Measurements from ENCODE around the gene MARK4. TPM values are rescaled to one million over a fixed set of nuclear protein-coding genes. Genes with fewer than 3 reads are reported as not detected.
A peak's percentile ranks its signal among the peaks of the same experiment; 100 is the strongest.

Gene MARK4
- polyA plus RNA-seq, 2 of the 4 experiments (the other 2 are of a cell fraction), result 6.3 to 7.8 TPM

DNA sequence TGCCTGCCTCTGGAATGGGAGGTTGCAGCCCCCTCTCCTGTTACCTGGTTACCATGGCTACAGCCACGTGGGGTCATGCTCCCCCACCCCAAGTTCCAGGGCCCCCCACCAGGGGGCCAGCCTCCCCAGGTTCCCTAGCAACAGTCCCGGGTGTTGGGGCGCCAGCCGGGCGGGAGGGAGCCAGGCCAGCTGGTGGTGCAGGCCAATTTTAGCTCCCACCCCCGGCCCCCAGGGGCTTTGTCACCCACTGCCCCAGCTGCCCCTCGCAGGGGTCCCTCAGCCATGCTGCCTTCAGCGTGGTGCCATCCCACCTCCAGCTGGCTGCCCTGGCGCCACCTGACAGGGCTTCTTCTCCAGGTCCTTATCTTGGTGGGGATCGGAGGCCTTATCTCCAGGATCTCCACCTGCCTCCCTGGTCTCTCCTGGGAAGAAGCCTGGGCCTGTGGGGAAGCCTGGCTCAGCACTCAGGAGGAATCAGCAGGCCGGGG, 3.0 kb downstream of the MARK4 start:
- ChIA-PET CTCF (interaction anchor here (0.9 to 2.1 kb wide), 4 partner anchors 16 to 85 kb away, joined by 3 to 10 read pairs (median 3); no protein-coding TSS in a partner anchor), POLR2A (no interaction called here)
- Histone ChIP-seq H3K9me3 (no peaks in the 10 kb centered on the region), H3K4me1 (peaks cover 7% of the 10 kb centered on the region; the same call in 2 of the 3 replicates), H3K27ac (no peak overlapping the region), H3K4me3 (no peak overlapping the region), H3K4me2 (no peak overlapping the region)
- FAIRE-seq (no peak), ATAC-seq (no peak), DNase-seq (ENCODE audit: low read depth in 1 of 2, low spot score in 1 of 2) (no peak)
- WGBS (ENCODE audit: missing lambda C conversion rate), result no CpG with 5 or more reads among the region's 11 CpGs
- TF ChIP-seq CBX2 (IDR thresholded peaks at IDR 0.05; ENCODE audit: borderline replicate concordance, low read depth) (no peak), EHMT2 (IDR thresholded peaks at IDR 0.05; ENCODE audit: low read depth) (no peak)
- TF ChIP-seq, protein P1, sequence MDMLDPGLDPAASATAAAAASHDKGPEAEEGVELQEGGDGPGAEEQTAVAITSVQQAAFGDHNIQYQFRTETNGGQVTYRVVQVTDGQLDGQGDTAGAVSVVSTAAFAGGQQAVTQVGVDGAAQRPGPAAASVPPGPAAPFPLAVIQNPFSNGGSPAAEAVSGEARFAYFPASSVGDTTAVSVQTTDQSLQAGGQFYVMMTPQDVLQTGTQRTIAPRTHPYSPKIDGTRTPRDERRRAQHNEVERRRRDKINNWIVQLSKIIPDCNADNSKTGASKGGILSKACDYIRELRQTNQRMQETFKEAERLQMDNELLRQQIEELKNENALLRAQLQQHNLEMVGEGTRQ (IDR thresholded peaks at IDR 0.05), result peak; percentile 17; the same call in 1 of the 2 replicates

DNA sequence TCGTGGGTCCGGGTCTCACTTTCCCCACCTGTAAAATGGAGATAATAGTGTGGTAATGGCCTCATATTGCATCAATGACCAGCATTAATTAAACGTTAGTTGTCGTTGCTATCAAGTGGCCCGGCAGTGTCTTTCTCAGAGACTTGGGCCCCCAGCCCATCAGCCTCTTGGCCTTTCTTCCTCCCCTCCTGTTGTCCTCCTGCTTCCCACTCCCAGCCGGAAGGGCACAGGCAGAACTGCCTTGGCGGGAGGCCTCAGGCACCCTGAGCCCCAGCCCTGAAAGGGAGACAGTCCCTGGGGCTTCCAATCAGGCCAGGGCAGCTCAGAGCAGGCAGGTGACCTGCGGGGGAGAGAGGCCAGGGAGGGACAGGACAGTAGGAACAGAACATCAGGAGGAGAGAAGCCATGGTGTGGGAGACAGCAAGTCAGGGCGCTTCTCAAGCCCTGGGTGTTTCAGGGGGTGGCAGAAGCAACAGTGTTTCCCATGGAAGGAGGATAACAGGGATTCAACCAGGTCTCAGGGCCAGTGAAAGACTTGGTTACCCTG, 4.6 kb downstream of the MARK4 start:
- no peak for ATAC-seq
- Histone ChIP-seq H3K27ac (no peak overlapping the region), H3K4me1 (peaks cover 2% of the 10 kb centered on the region; the same call in 1 of the 3 replicates), H3K4me2 (no peak overlapping the region), H3K4me3 (no peak overlapping the region), H3K9me3 (no peaks in the 10 kb centered on the region)
- FAIRE-seq, result no peak
- WGBS (ENCODE audit: missing lambda C conversion rate), result 80% methylated on average over 7 of the region's 9 CpGs
- DNase-seq (ENCODE audit: low read depth in 1 of 2, low spot score in 1 of 2), result no peak
- POLR2A ChIA-PET, result no interaction called here
- CTCF ChIA-PET, result no interaction called here
- TF ChIP-seq MYC (IDR thresholded peaks at IDR 0.05; ENCODE audit: borderline replicate concordance, low read length) (no peak), RAD21 (conservative IDR thresholded peaks at IDR 0.05 in 1 of 2, IDR thresholded peaks at IDR 0.05 in 1 of 2) (no peak), MAFK (IDR thresholded peaks at IDR 0.05; ENCODE audit: partially characterized antibody) (no peak), ZNF302 (CRISPR knock-in tag; IDR thresholded peaks at IDR 0.05) (no peak), HDAC2 (IDR thresholded peaks at IDR 0.05) (no peak), EHF (CRISPR knock-in tag; IDR thresholded peaks at IDR 0.05) (no peak), NFE2L2 (conservative IDR thresholded peaks at IDR 0.05; ENCODE audit: low read length) (no peak), MAZ (IDR thresholded peaks at IDR 0.05; ENCODE audit: borderline replicate concordance, low read depth, low read length) (no peak), EHMT2 (IDR thresholded peaks at IDR 0.05; ENCODE audit: low read depth) (no peak), RARB (CRISPR knock-in tag; IDR thresholded peaks at IDR 0.05) (no peak), SMC3 (IDR thresholded peaks at IDR 0.05) (no peak)
- TF ChIP-seq, protein P2, sequence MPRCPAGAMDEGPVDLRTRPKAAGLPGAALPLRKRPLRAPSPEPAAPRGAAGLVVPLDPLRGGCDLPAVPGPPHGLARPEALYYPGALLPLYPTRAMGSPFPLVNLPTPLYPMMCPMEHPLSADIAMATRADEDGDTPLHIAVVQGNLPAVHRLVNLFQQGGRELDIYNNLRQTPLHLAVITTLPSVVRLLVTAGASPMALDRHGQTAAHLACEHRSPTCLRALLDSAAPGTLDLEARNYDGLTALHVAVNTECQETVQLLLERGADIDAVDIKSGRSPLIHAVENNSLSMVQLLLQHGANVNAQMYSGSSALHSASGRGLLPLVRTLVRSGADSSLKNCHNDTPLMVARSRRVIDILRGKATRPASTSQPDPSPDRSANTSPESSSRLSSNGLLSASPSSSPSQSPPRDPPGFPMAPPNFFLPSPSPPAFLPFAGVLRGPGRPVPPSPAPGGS (IDR thresholded peaks at IDR 0.05), result no peak
- TF ChIP-seq, protein P3, sequence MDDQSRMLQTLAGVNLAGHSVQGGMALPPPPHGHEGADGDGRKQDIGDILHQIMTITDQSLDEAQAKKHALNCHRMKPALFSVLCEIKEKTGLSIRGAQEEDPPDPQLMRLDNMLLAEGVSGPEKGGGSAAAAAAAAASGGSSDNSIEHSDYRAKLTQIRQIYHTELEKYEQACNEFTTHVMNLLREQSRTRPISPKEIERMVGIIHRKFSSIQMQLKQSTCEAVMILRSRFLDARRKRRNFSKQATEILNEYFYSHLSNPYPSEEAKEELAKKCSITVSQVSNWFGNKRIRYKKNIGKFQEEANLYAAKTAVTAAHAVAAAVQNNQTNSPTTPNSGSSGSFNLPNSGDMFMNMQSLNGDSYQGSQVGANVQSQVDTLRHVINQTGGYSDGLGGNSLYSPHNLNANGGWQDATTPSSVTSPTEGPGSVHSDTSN (IDR thresholded peaks at IDR 0.05), result no peak
- TF ChIP-seq, protein P4, sequence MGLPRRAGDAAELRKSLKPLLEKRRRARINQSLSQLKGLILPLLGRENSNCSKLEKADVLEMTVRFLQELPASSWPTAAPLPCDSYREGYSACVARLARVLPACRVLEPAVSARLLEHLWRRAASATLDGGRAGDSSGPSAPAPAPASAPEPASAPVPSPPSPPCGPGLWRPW (IDR thresholded peaks at IDR 0.05), result no peak

DNA sequence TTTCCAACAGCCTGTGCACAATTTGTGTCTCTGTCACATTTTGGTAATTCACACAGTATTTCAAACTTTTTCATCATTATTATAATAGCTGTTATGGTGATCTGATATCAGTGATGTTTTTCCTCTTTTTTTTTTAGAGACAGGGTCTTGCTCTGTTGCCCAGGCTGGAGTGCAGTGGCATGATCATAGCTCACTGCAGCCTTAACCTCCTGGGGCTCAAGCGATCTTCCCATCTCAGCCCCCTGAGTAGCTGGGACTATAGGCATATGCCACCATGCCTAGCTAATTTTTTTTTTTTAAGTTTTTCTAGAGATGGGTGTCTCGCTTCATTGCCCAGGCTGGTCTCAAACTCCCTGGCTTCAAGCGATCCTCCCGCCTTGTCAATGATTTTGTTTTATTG, 5.8 kb downstream of the MARK4 start:
- DNase-seq (ENCODE audit: low read depth in 1 of 2, low spot score in 1 of 2), result no peak
- 93% methylated on average over 4 of the region's 4 CpGs for WGBS (ENCODE audit: missing lambda C conversion rate)
- H3K4me3 ChIP-seq, result no peak overlapping the region
- CTCF ChIA-PET, result interaction anchor here (0.6 to 1.0 kb wide), 4 partner anchors 8 to 50 kb away, joined by 3 to 5 read pairs (median 4); no protein-coding TSS in a partner anchor
- peaks cover 2% of the 10 kb centered on the region; the same call in 1 of the 3 replicates for H3K4me1 ChIP-seq
- POLR2A ChIA-PET, result interaction anchor here (0.6 kb wide), 1 partner anchor 70 kb away, joined by 3 read pairs; no protein-coding TSS in a partner anchor
- no peaks in the 10 kb centered on the region for H3K9me3 ChIP-seq
- no peak overlapping the region for H3K27ac ChIP-seq
- H3K4me2 ChIP-seq, result no peak overlapping the region
- TF ChIP-seq POLR2A (IDR thresholded peaks at IDR 0.05; ENCODE audit: low read length), result no peak
- no peak for TF ChIP-seq RCOR1 (IDR thresholded peaks at IDR 0.05; ENCODE audit: low read depth, low read length)
- TF ChIP-seq TFCP2L1 (CRISPR knock-in tag; IDR thresholded peaks at IDR 0.05), result no peak
- TF ChIP-seq ZC3H11A (IDR thresholded peaks at IDR 0.05), result no peak
- TF ChIP-seq, protein P2 (IDR thresholded peaks at IDR 0.05), result no peak
- no peak for TF ChIP-seq HOXA7 (CRISPR knock-in tag; IDR thresholded peaks at IDR 0.05)
- TF ChIP-seq, protein P5, sequence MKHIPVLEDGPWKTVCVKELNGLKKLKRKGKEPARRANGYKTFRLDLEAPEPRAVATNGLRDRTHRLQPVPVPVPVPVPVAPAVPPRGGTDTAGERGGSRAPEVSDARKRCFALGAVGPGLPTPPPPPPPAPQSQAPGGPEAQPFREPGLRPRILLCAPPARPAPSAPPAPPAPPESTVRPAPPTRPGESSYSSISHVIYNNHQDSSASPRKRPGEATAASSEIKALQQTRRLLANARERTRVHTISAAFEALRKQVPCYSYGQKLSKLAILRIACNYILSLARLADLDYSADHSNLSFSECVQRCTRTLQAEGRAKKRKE (CRISPR knock-in tag; IDR thresholded peaks at IDR 0.05; ENCODE audit: low read depth), result no peak
- no peak for TF ChIP-seq NPAS2 (CRISPR knock-in tag; IDR thresholded peaks at IDR 0.05; ENCODE audit: borderline replicate concordance)
- no peak for TF ChIP-seq RFX5 (IDR thresholded peaks at IDR 0.05)
- TF ChIP-seq EP300 (IDR thresholded peaks at IDR 0.05), result no peak
- no peak for TF ChIP-seq HDAC2 (IDR thresholded peaks at IDR 0.05)
- no peak for TF ChIP-seq ZNF302 (CRISPR knock-in tag; IDR thresholded peaks at IDR 0.05)
- TF ChIP-seq EHF (CRISPR knock-in tag; IDR thresholded peaks at IDR 0.05), result no peak
- TF ChIP-seq HOXB5 (CRISPR knock-in tag; IDR thresholded peaks at IDR 0.05), result no peak
- no peak for TF ChIP-seq CHD4 (IDR thresholded peaks at IDR 0.05; ENCODE audit: borderline replicate concordance)
- TF ChIP-seq SREBF2 (IDR thresholded peaks at IDR 0.05), result no peak
- FAIRE-seq, result no peak
- no peak for ATAC-seq
